OCI-LY3 (cell line): ENCODE data around the gene EPG5.

Source experiments
- H2AFZ ChIP-seq: fragments of 200-600, 300-600 bp; shearing (Covaris generic); 2 replicates; pipeline ENCODE4 v1.6.0; 2014; ENCODE audit warnings: antibody characterized with exemption, low read depth, low read length
- H3K27ac ChIP-seq: fragments of 200-600, 300-600 bp; sonication (generic); 2 replicates; pipeline ENCODE4 v1.5.1; 2014; ENCODE audit warnings: mild to moderate bottlenecking, low read length, moderate library complexity, mixed read lengths
- H3K27me3 ChIP-seq: fragments of 200-600, 300-600 bp; sonication (generic); 2 replicates; pipeline ENCODE4 v1.6.1; 2014; ENCODE audit warnings: low read depth, low read length, mixed read lengths
- H3K36me3 ChIP-seq: fragments of 200-600, 300-600 bp; sonication (generic); replicated peaks from 2 replicates; pipeline ENCODE3; 2014; ENCODE audit warnings: low read depth, low read length, mixed read lengths
- H3K4me1 ChIP-seq: fragments of 300-600, 200-600 bp; sonication (generic); 2 replicates; pipeline ENCODE4 v1.6.1; 2014; ENCODE audit warnings: low read length, mixed read lengths
- H3K4me2 ChIP-seq: fragments of 200-600, 300-600 bp; sonication (generic); 2 replicates; pipeline ENCODE4 v1.6.1; 2014; ENCODE audit warnings: low read length, mixed read lengths
- H3K4me3 ChIP-seq: fragments of 300-600, 200-600 bp; sonication (generic); 2 replicates; pipeline ENCODE4 v1.5.1; 2014; ENCODE audit warnings: antibody characterized with exemption, mild to moderate bottlenecking, low read length, moderate library complexity
- H3K79me2 ChIP-seq: fragments of 300-600, 200-600 bp; shearing (Covaris generic); 2 replicates; pipeline ENCODE4 v1.6.1; 2014; ENCODE audit warnings: mild to moderate bottlenecking, low read length, mixed read lengths
- H3K9ac ChIP-seq: fragments of 300-600, 200-600 bp; shearing (Covaris generic); 2 replicates; pipeline ENCODE4 v1.6.0; 2014; ENCODE audit warnings: mild to moderate bottlenecking, low read length, moderate library complexity
- H3K9me3 ChIP-seq: fragments of 200-600, 300-600 bp; shearing (Covaris generic); 2 replicates; pipeline ENCODE4 v1.6.1; 2014; ENCODE audit warnings: low read length, mixed read lengths; ENCODE audit not compliant: insufficient read depth
- H4K20me1 ChIP-seq: fragments of 200-600, 300-600 bp; sonication (generic); 2 replicates; pipeline ENCODE4 v1.6.1; 2016; ENCODE audit warnings: low read length, mixed read lengths; ENCODE audit not compliant: insufficient read depth
- EZH2phosphoT487 ChIP-seq: fragments of 200-600 bp; shearing (Covaris generic); IDR thresholded peaks from 2 replicates; pipeline ENCODE4 v1.6.1; 2018; ENCODE audit warnings: antibody characterized with exemption, mixed run types, low read depth
- TF ChIP-seq, protein P1 (sequence below): fragments of 200-600, 300-600 bp; sonication (generic); IDR thresholded peaks from 2 replicates; pipeline ENCODE4 v1.5.1; 2014; ENCODE audit warnings: antibody characterized with exemption, low read length, low read depth

EPG5 gene

DNA sequence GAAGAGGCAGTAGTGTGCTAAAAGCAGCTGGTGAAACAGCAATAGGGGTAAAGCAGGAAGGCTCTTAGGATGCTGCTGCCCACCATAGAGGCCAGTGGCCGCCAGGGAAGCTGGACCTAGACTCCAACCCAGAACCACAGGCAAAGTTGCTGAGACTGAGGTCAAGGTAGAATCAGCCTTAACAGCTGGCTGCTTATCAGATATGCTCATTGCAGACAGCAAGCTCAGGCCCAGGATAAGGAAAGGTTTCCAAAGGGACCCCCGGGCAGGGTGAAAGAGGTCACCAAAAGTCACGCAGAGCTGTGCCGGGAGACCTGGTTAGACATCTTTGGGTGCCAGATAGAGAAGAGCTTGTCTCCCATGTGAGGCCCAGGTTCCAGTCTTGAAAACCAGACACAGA lies 42.9 kb upstream of the EPG5 start:
- Histone ChIP-seq H3K27me3 (peaks cover 65% of the 10 kb centered on the region), H3K9ac (no peak overlapping the region), H3K4me2 (peak overlapping the region; percentile 5), H3K27ac (no peak overlapping the region), H3K79me2 (no peaks in the 10 kb centered on the region), H2AFZ (no peak overlapping the region), H3K4me3 (no peak overlapping the region), H3K9me3 (no peaks in the 10 kb centered on the region), H3K36me3 (no peaks in the 10 kb centered on the region), H3K4me1 (peaks cover 48% of the 10 kb centered on the region), H4K20me1 (peaks cover 41% of the 10 kb centered on the region)
- TF ChIP-seq, protein P1, sequence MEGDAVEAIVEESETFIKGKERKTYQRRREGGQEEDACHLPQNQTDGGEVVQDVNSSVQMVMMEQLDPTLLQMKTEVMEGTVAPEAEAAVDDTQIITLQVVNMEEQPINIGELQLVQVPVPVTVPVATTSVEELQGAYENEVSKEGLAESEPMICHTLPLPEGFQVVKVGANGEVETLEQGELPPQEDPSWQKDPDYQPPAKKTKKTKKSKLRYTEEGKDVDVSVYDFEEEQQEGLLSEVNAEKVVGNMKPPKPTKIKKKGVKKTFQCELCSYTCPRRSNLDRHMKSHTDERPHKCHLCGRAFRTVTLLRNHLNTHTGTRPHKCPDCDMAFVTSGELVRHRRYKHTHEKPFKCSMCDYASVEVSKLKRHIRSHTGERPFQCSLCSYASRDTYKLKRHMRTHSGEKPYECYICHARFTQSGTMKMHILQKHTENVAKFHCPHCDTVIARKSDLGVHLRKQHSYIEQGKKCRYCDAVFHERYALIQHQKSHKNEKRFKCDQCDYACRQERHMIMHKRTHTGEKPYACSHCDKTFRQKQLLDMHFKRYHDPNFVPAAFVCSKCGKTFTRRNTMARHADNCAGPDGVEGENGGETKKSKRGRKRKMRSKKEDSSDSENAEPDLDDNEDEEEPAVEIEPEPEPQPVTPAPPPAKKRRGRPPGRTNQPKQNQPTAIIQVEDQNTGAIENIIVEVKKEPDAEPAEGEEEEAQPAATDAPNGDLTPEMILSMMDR: no peak

- no peaks in the 10 kb centered on the region for H3K79me2 ChIP-seq
- H3K9ac ChIP-seq: no peak overlapping the region
- TF ChIP-seq, protein P1: no peak
- no peak for TF ChIP-seq EZH2phosphoT487
- H3K27me3 ChIP-seq: peaks cover 58% of the 10 kb centered on the region
- H3K4me1 ChIP-seq: peaks cover 40% of the 10 kb centered on the region
- no peaks in the 10 kb centered on the region for H3K36me3 ChIP-seq
- no peak overlapping the region for H2AFZ ChIP-seq
- H3K4me3 ChIP-seq: no peak overlapping the region
- H3K4me2 ChIP-seq: peak overlapping the region; percentile 5
- no peak overlapping the region for H3K27ac ChIP-seq
- H3K9me3 ChIP-seq: no peaks in the 10 kb centered on the region
- peaks cover 38% of the 10 kb centered on the region for H4K20me1 ChIP-seq
Observed at GRCh38 chr18:46009125-46009840, 42.2 kb upstream of the EPG5 start.

GRCh38 chr18:46008531-46008930 lies 41.4 kb upstream of the EPG5 start:
- Histone ChIP-seq H3K4me2 (no peak overlapping the region), H3K79me2 (no peaks in the 10 kb centered on the region), H3K4me1 (peaks cover 33% of the 10 kb centered on the region), H3K36me3 (no peaks in the 10 kb centered on the region), H3K4me3 (no peak overlapping the region), H3K27me3 (peaks cover 57% of the 10 kb centered on the region), H3K9me3 (no peaks in the 10 kb centered on the region), H3K9ac (no peak overlapping the region), H2AFZ (no peak overlapping the region), H4K20me1 (peaks cover 32% of the 10 kb centered on the region), H3K27ac (no peak overlapping the region)
- TF ChIP-seq EZH2phosphoT487: no peak
- TF ChIP-seq, protein P1: no peak

DNA sequence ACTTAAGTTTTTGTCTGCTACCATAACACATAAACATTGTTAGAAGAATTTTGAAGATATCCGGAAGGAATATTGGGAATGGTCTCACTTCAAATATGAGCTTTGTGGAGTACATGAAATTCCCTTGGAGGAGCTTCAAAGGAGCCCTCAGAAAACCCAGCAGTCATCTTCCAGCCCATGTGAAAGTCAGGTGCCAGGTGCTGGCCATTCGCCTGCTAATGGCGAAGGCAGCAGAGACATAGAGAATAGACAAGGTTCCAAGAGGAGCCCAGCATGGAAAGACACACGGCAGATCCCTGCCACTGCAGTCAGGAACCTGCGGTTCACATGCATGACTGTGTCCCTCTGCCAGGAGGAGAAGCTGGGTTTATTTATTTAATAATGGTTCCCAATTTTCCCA lies 40.0 kb upstream of the EPG5 start:
- Histone ChIP-seq H3K4me1 (peaks cover 19% of the 10 kb centered on the region), H3K9me3 (no peaks in the 10 kb centered on the region), H3K4me2 (no peak overlapping the region), H3K27ac (no peak overlapping the region), H3K4me3 (no peak overlapping the region), H3K79me2 (no peaks in the 10 kb centered on the region), H3K9ac (no peak overlapping the region), H3K36me3 (no peaks in the 10 kb centered on the region), H2AFZ (no peak overlapping the region), H3K27me3 (peaks cover 65% of the 10 kb centered on the region), H4K20me1 (peaks cover 28% of the 10 kb centered on the region)
- TF ChIP-seq EZH2phosphoT487: no peak
- TF ChIP-seq, protein P1: no peak
